Neural progenitor cell (in vitro differentiated cells): Measurements from ENCODE around the gene RDX.

Source experiments
- EZH2 ChIP-seq: fragments of 200-600 bp; sonication (generic); IDR thresholded peaks from 2 replicates; pipeline ENCODE4 v1.6.1; 2017; ENCODE audit warnings: antibody characterized with exemption, mild to moderate bottlenecking, moderate library complexity
- EZH2phosphoT487 ChIP-seq: fragments of 200-600 bp; sonication (generic); IDR thresholded peaks from 2 replicates; pipeline ENCODE4 v1.6.1; 2017; ENCODE audit warnings: antibody characterized with exemption
- TF ChIP-seq, protein P1 (sequence below): fragments of 200-600 bp; sonication (generic); IDR thresholded peaks from 2 replicates; pipeline ENCODE4 v1.5.1; 2017; ENCODE audit warnings: antibody characterized with exemption, mild to moderate bottlenecking

DNA sequence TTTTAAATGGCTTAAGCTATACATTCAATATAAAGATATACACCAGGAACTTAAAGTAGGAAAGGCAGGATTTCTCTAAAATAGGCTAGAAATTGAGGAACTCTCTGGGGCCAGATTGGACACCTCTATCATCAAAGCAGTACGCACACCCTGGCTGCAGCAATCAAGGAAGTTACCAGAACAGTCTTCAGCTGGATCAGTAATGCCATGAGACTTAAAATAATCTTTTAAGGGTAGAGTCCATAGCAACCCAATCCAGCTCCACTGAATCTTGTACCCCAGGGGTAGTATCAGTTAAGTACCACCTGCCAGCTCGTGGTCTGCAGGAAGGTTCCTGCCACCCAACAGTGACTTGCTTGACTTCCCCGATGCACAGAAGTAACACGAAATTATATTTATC lies 3.0 kb downstream of the RDX start:
- TF ChIP-seq, protein P1, sequence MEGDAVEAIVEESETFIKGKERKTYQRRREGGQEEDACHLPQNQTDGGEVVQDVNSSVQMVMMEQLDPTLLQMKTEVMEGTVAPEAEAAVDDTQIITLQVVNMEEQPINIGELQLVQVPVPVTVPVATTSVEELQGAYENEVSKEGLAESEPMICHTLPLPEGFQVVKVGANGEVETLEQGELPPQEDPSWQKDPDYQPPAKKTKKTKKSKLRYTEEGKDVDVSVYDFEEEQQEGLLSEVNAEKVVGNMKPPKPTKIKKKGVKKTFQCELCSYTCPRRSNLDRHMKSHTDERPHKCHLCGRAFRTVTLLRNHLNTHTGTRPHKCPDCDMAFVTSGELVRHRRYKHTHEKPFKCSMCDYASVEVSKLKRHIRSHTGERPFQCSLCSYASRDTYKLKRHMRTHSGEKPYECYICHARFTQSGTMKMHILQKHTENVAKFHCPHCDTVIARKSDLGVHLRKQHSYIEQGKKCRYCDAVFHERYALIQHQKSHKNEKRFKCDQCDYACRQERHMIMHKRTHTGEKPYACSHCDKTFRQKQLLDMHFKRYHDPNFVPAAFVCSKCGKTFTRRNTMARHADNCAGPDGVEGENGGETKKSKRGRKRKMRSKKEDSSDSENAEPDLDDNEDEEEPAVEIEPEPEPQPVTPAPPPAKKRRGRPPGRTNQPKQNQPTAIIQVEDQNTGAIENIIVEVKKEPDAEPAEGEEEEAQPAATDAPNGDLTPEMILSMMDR: no peak
- no peak for TF ChIP-seq EZH2
- TF ChIP-seq EZH2phosphoT487: no peak
